ENCODE data around the gene TJAP1.

DNA sequence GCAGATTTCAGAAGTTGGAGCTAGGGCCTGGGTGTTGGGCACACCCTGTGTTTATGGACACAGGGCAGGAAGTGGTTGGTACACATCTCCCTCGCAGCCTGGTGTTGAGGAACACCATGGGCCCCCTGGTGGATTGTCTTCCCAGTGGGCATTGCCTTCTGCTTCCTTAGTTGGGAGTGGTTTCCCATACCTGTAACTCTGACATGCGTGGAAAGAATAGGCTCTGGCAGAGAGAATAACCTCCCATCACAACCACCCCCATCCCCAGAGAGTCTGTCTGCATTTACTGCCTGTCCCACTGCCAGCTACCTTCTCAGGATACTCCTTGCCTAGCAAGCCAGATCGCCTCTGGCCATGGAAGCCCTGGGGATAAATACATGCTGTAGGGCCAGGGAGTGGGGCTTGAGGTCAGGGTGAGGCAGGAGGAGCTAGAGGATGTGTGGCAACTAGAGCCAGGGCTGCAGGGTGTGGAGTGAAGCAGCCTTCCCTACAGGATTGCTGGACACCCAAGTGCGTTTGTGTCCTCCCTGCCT lies 18.1 kb downstream of the TJAP1 start:
- TF ChIP-seq CTCF (IDR thresholded peaks at IDR 0.05; ENCODE audit: low read depth, low read length) (no peak), EZH2phosphoT487 (IDR thresholded peaks at IDR 0.05; ENCODE audit: low read depth) (no peak)
